D341Med (cell line): ENCODE results near the gene PTOV1.

ENCODE experiments used
- DNase-seq: peaks from one replicate; pipeline ENCODE4 v3.0.0; 2012; ENCODE audit warnings: low spot score

PTOV1 gene

DNA sequence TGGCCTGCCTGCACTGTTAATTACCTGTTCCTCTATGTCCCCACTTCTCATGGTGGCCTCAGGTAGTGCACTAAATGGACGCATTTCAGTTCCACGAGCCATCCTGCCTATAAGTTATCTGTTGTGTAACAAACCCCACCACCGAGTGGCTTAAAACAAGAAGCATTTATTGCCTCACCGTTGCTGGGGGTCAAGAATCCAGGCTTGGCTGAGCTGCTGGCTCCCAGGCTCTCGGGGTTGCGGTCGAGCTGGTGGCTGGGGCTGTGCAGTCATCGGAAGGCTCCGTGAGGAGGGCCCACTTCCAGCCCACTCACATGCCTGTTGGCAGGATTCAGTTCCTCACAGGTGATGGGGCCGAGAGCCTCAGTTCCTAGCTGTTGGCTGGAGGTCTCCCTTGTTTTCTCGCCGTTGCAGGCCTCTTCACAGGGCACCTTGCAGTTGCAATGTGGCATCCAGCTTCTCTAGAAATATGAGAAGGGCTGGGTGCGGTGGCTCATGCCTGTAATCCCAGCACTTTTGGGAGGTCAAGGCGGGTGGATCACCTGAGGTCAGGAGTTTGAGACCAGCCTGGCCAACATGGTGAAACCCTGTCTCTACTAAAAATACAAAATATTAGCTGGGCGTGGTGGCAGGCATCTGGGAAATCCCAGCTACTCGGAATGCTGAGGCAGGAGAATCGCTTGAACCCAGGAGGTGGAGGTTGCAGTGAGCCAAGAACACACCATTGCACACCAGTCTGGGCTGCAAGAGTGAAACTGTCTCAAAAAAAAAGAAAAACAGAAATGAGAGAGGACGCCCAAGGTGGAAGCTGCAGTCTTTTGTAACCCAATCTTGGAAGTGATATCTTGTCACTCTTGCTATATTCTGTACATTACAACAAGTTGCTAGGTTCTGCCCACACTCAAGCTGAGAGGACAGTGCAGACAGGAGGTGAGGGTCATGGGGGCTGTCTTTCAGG, 6.5 kb upstream of the PTOV1 start:
- DNase-seq, result no peak

DNA sequence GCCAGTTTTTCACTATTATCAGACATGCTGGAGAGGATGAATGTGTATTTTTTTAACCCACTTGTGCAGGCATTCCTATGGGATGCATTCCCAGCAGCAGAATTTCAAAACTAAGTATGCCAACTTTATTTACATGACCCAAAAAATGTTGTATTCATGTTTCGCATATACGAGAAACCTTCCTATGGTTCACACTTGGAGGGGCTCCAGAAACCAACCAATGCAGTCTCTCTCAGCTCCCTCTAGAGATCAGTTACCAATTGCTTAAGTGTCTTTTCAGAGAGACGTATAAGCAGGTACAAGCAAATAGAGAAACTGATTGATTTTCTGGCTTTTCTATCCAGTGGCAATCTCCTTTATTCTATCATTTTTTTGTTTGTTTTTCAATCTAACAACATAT, 5.5 kb upstream of the PTOV1 start:
- DNase-seq, result no peak

GRCh38 chr19:49846408-49846807, 4.6 kb upstream of the PTOV1 start:
- DNase-seq, result no peak

DNA sequence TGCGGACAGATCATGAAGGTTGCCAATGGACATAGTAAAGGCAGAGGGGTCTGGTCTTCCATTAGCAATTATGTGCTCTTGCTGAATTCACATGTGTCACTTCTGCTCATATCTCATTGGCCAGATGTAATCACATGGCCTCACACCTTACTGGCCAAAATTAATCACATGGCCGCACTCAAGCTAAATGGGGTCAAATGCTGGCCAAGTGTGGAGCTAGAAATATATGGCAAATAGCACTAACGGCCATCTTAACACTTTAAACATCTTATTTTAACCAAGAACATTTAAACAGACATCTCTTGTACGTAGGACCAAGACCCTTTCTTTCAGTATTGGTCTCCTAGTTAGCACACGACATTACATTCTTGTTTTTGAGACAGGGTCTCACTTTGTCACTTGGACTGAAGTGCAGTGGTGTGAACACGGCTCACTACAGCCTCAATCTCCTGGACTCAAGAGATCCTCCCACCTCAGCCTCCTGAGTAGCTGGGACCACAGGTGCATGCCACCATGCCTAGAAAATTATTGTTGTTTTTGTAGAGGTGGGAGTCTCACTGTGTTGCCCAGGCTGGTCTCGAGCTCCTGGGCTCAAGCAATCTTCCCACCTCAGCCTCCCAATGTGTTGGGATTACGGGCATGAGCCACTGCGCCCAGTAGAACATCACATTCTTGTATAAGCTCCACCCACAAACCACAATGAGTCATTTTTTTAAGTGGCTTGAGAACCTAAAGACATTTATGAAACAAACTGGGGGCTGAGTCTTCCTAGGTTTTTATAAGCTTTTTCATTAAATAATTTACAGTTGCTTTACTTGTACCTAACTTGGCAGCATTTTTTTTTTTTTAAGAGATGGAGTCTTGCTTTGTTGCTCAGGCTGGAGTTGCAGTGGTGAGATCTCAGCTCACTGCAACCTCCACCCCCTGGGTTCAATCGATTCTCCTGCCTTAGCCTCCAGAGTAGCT, 2.9 kb upstream of the PTOV1 start:
- no peak for DNase-seq

DNA sequence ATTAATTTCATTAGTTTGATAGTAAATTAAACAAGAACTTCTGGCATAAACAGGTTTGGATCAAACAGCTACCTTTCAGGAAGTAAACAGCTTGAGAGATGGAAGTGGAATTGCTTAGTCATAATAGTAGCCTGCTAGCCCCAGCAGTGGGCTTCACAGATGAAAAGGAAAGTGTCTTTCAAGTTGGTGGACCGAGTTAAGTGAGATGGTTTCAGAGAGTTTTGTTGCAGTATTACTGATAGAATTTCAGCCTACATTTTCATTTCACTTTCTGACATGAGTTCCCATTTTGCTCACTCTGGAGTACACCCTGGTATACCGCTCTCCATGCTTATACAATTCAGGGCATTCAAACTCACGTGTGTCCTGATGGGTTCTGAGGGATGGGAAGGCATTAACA, 2.0 kb upstream of the PTOV1 start:
- no peak for DNase-seq

DNA sequence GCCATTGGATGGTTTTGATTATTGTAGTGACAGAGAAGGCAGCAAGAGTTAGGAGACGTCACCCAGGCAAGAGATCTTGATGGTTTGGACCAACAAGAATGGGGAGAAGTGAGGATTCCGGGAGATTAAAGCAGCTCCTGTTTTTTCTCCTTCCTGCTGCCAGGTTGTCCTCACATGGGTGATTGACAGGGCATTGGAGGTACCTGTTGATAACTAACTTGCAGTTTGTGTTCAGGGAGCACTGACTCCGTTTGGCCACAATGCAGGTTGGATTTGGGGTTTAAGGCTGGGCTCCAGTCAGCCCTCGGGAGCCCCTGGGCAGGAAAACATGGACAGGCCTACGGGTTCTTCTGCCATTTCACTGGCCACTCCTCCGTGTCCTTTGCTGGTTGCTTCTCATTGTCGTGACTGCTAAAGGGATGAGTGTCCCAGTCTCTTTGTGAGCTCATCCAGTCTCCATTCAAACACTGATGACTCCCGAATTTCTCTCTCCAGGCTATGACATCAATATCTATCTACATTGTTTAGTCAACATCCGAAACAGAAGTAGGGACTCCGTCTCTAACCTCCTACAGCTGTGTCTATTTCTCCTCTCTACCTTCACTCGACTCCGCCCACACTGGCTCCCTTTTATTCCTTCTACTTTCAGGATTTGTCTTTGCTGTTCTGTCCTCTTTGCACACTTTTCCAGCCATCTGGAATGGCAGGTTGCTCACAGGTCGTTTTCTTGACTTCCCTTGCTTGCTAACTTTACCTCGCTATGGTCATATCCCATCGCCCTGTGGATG, 1.3 kb upstream of the PTOV1 start:
- DNase-seq, result no peak

DNA sequence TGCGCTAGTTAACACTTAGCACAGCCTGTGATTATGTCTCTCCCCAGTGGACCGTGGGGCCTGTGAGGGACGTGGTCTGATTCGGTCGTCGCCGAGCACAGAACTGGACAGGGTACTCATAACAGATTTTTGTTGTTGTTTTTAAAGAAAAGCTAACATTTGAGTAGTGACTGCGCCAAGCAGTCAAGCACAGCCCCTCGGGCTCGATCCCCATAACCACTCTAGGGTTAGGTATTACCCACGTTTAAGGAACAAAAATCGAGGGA, 805 bp upstream of the PTOV1 start:
- DNase-seq, result no peak

GRCh38 chr19:49851456-49852259, 699 bp downstream of the PTOV1 start:
- peak; percentile 77 for DNase-seq

GRCh38 chr19:49852631-49853126, 1.7 kb downstream of the PTOV1 start:
- peak; percentile 7 for DNase-seq

DNA sequence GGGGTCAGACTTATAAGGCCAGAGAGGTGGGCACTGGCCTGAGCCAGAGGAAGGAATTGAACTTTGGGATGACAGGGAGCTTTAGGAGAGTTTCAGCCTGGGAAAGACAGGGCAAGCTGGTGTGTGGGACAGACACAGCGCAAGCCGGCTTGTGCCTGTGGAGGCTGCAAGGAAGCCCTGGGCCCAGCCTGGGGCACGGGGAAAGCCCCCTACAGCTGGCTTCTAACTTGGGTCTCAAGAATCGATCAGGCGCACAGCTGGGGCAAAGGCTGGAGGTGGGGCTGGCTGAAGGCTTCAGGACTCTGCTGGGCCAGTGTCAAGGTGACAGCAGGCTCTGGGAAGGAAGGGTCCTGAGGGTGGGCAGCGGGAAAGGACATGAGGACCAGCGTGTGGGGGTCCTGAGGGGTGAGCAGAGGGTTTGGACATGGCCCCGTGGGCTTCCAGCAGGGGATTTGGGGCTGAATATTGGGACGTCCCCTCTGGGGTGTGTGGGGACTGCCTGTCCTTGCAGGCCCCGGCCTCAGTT, 3.0 kb downstream of the PTOV1 start:
- peak; percentile 12 for DNase-seq

GRCh38 chr19:49854378-49855263, 3.7 kb downstream of the PTOV1 start:
- peak; percentile 14 for DNase-seq

DNA sequence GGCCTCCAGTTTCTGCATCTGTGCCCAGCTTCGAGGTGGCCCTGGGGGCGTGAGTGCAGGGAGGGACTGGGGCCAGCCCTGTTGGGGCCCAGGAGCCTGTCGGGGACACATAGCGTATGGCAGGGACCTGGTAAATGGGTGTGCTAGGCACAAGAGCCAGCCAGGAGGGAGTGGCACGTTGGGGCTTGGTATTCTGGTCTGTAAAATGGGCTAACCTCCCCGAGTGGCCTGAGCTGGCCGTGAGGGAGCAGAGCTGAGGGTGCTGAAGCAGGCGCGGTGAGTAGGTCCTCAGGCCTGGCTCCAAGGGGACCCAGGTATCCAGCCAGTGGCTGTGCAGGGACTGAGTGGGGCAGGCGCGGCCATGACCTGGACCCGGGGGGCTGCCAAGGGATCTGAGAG, 4.3 kb downstream of the PTOV1 start:
- DNase-seq, result peak; percentile 21

- DNase-seq, result peak; percentile 33
These were observed 5.0 kb downstream of the PTOV1 start for GRCh38 chr19:49855676-49856573.

DNA sequence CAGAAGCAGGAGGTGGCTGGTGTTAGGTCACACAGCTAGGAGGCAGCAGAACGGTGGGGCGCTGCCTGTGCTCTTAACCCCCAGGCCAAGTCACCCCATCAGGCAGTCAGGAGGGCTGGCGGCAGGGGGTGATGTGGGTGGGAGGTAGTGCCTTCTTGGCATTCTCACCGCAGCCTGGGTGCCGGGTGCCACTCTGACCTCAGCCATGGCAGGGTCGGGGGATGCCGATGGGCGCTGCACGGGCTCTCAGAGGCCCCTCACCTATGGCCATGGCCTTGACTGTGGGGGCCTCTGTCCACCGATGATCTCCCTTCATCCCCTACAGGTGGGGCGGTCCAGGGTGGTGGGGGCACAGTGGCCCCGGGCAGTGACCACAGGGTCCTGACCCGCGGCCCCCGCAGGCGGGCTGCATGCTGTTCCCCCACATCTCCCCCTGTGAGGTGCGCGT, 5.6 kb downstream of the PTOV1 start:
- peak; percentile 25 for DNase-seq

- DNase-seq, result peak; percentile 40
These were observed 6.3 kb downstream of the PTOV1 start for GRCh38 chr19:49857061-49857837.

- DNase-seq, result no peak
These were observed 6.8 kb downstream of the PTOV1 start for GRCh38 chr19:49857838-49858087.

DNA sequence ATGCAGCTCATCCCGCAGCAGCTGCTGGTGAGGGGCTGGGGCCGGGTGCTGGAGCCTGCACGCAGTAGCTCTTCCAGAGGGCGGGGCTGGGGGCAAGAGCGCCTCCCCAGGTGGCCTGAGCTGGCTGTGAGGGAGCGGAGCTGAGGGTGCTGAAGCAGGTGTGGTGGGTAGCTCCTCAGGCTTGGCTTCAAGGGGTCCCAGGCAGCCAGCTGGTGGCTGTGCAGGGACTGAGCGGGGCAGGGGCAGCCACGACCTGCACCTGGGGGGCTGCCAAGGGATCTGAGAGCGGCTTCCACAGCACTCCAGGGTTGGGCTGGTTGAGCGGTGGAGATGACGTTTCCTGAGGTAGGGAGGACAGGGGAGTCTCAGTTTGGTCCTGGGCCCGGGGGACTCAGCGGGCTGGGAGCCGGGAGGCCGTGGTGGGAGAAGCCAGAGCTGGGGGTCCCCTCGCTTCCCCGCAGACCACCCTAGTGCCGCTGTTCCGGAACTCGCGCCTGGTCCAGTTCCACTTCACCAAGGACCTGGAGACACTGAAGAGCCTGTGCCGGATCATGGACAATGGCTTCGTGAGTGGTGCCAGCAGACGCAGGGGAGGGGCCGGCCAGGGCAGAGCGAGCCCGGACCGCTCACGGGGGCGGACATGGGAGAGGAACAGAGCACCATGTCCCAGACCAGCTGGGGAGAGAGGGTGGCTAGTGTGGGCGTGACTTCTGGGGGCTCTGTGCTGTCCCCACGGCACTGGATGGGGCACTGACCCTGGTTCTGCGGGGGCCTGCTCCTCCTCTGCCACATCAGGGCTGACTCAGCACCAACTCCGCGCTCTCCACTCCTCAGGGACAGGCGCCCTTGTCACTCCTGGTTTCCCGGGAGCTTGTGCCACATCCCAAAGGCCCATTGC, 7.4 kb downstream of the PTOV1 start:
- DNase-seq, result no peak
